Amniotic epithelial cell (primary cell): ENCODE measurements around the gene MT1A.

Experiments
- DNase-seq: peaks from one replicate; pipeline ENCODE4 v3.0.0-alpha.2; 2010; ENCODE audit warnings: low read depth

MT1A gene

GRCh38 chr16:56679078-56679730 is 40.7 kb downstream of the MT1A start:
- DNase-seq, result no peak

GRCh38 chr16:56679818-56680217 is 41.4 kb downstream of the MT1A start:
- no peak for DNase-seq

- DNase-seq, result peak; percentile 84
Measured at GRCh38 chr16:56681939-56682702, 43.7 kb downstream of the MT1A start, which contains the start of gene MT1X. MT1X (plus strand) TSS chr16:56682470; CDS start chr16:56682541, 71 bp downstream.

- DNase-seq, result no peak
Measured at GRCh38 chr16:56682703-56683397, 44.4 kb downstream of the MT1A start.

- no peak for DNase-seq
Measured at GRCh38 chr16:56683424-56684172, 45.1 kb downstream of the MT1A start.

- DNase-seq, result no peak
Measured at GRCh38 chr16:56684256-56684925, 45.9 kb downstream of the MT1A start.

GRCh38 chr16:56684926-56685590 is 46.6 kb downstream of the MT1A start:
- no peak for DNase-seq

DNA sequence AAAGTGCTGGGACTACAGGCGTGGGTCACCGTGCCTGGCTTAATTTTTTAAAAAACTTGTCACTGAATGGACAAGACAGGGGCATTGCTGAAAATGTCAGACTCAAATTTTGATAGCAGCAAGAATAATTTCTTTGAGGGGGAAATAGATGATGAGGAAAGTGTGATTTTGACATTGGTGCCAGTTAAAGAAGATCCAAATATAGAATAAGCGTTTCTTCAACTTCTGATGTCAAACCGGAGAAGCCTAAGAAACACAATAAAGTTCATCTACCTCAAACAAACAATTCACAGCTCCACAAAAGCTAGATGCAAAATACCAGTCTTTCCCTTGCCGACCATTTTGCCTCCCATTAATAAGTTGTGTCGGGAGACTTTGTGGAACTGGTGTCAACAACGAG is 48.3 kb downstream of the MT1A start:
- no peak for DNase-seq

- DNase-seq, result no peak
Measured at GRCh38 chr16:56688762-56689161, 50.3 kb downstream of the MT1A start.

DNA sequence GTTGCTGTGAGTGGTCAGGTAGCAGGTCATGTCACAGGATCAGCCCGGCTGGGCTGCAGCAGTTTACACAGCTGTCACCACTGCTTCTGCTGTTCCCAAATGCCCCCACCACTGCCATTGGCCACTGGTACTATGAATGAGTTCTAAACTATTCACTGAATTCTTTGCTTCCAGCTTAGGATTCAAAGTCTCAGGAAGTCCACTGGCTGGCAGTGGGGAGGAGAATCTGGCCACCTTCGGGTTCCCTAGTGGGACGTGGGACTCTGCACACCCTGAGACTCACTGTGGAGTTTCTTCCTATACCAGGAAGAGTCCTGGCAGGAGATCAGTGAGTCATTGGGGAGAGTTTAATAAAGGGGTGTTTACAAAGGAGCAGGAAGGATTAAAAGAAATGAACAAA is 50.7 kb downstream of the MT1A start:
- DNase-seq, result no peak
